Measurements from ENCODE around the gene SMCO2.

DNA sequence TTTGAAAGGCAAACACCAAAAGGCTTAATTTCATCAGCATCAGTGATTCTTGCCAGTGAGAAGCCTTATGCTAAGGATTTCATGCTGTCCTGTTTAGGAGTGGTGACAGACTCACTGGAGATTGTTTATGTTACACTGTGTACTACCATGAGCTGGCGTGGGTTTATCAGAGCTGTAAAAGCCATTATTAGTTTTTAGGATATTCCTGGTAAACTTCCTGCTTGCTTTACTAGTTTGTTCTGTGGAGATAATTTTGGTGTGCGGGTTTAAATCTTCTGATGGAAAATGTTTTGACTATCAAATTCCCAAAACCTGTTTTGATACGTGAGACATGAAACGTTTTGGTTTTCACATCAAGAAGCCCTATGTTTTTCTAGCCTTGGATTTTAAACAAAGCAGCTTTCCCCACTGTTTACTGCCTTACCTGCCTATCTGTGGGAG is 92.7 kb downstream of the SMCO2 start:
- no peak for TF ChIP-seq POLR2A (IDR thresholded peaks at IDR 0.05)
- TF ChIP-seq, protein P1, sequence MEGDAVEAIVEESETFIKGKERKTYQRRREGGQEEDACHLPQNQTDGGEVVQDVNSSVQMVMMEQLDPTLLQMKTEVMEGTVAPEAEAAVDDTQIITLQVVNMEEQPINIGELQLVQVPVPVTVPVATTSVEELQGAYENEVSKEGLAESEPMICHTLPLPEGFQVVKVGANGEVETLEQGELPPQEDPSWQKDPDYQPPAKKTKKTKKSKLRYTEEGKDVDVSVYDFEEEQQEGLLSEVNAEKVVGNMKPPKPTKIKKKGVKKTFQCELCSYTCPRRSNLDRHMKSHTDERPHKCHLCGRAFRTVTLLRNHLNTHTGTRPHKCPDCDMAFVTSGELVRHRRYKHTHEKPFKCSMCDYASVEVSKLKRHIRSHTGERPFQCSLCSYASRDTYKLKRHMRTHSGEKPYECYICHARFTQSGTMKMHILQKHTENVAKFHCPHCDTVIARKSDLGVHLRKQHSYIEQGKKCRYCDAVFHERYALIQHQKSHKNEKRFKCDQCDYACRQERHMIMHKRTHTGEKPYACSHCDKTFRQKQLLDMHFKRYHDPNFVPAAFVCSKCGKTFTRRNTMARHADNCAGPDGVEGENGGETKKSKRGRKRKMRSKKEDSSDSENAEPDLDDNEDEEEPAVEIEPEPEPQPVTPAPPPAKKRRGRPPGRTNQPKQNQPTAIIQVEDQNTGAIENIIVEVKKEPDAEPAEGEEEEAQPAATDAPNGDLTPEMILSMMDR (IDR thresholded peaks at IDR 0.05) = no peak

All from adrenal gland (tissue), 5 donors.